ENCODE results near the gene RAPGEF6. TPM values are rescaled to one million over a fixed set of nuclear protein-coding genes. Genes with fewer than 3 reads are reported as not detected.

Gene RAPGEF6
- total RNA-seq, 1 experiment from 2014 or later, result 25.0 TPM

GRCh38 chr5:131548176-131548575, 86.9 kb downstream of the RAPGEF6 start:
- CTCF ChIA-PET, result no interaction called here
- no peaks in the 10 kb centered on the region for H3K4me1 ChIP-seq (ENCODE audit: control insufficient read depth, insufficient read depth, low read length)
- H3K27me3 ChIP-seq (ENCODE audit: control insufficient read depth, insufficient read depth, low read length), result no peaks in the 10 kb centered on the region
- ATAC-seq (no peak), DNase-seq (ENCODE audit: low read depth, low spot score) (no peak)
- no peaks in the 10 kb centered on the region for H3K9me3 ChIP-seq (ENCODE audit: control insufficient read depth, insufficient read depth, low read depth, low read length)
- in situ Hi-C loops (cut with HindIII; ENCODE audit: low pct_unique_long_range_greater_than_20kb, low sequenced_read_pairs), result no loop called here
- intact Hi-C loops (cut with micrococcal nuclease; ENCODE audit: unreplicated experiment), result no loop called here
- POLR2A ChIA-PET, result no interaction called here
- 0 out of 2 replicates have a peak, but pooled peaks cover 2% of the 10 kb centered on the region for H3K36me3 ChIP-seq (ENCODE audit: control insufficient read depth, insufficient read depth, low read length)
- no TSS peak for BruUV-seq (replicated peaks)
- no peak overlapping the region for H3K27ac ChIP-seq (ENCODE audit: low read length)
- H3K4me3 ChIP-seq (ENCODE audit: low read depth in 2 of 2, low read length in 2 of 2), result no peak overlapping the region
- TF ChIP-seq SIN3A (IDR thresholded peaks at IDR 0.05; ENCODE audit: borderline replicate concordance, insufficient read depth, low read depth, low read length) (no peak), CTCF (IDR thresholded peaks at IDR 0.05) (no peak), POLR2AphosphoS5 (IDR thresholded peaks at IDR 0.05; ENCODE audit: low read depth, low read length) (no peak), TCF7L2 (IDR thresholded peaks at IDR 0.05; ENCODE audit: low read depth, low read length) (no peak), REST (IDR thresholded peaks at IDR 0.05; ENCODE audit: insufficient read depth in 1 of 2, low read depth in 2 of 2, low read length in 1 of 2) (no peak)

GRCh38 chr5:131545845-131546244, 89.2 kb downstream of the RAPGEF6 start:
- no peak for DNase-seq (ENCODE audit: low read depth, low spot score)
- intact Hi-C loops (cut with micrococcal nuclease; ENCODE audit: unreplicated experiment) (no loop called here), in situ Hi-C loops (cut with HindIII; ENCODE audit: low pct_unique_long_range_greater_than_20kb, low sequenced_read_pairs) (no loop called here)
- H3K4me3 ChIP-seq (ENCODE audit: low read depth in 2 of 2, low read length in 2 of 2), result no peak overlapping the region
- ChIA-PET CTCF (no interaction called here), POLR2A (no interaction called here)
- H3K4me1 ChIP-seq (ENCODE audit: control insufficient read depth, insufficient read depth, low read length), result no peaks in the 10 kb centered on the region
- H3K27ac ChIP-seq (ENCODE audit: low read length), result no peak overlapping the region
- BruUV-seq (replicated peaks), result no TSS peak
- no peaks in the 10 kb centered on the region for H3K36me3 ChIP-seq (ENCODE audit: control insufficient read depth, insufficient read depth, low read length)
- H3K9me3 ChIP-seq (ENCODE audit: control insufficient read depth, insufficient read depth, low read depth, low read length), result no peaks in the 10 kb centered on the region
- TF ChIP-seq SIN3A (IDR thresholded peaks at IDR 0.05; ENCODE audit: borderline replicate concordance, insufficient read depth, low read depth, low read length), result no peak
- no peak for TF ChIP-seq REST (IDR thresholded peaks at IDR 0.05; ENCODE audit: insufficient read depth in 1 of 2, low read depth in 2 of 2, low read length in 1 of 2)
- ATAC-seq, result no peak
- no peaks in the 10 kb centered on the region for H3K27me3 ChIP-seq (ENCODE audit: control insufficient read depth, insufficient read depth, low read length)
